HG02981 (cell line): ENCODE measurements around the gene FPGT.
"Not testable (repeated sequence)": the region's sequence is repeated elsewhere in the genome, so short reads cannot be mapped to it uniquely, and the experiment has no call there.

Source experiments
- ATAC-seq: cut with Tn5 transposase; IDR thresholded peaks from one replicate; pipeline ENCODE4 v1.9.1; 2021; ENCODE audit warnings: mild to moderate bottlenecking, moderate library complexity; ENCODE audit not compliant: unreplicated experiment

The FPGT gene

DNA sequence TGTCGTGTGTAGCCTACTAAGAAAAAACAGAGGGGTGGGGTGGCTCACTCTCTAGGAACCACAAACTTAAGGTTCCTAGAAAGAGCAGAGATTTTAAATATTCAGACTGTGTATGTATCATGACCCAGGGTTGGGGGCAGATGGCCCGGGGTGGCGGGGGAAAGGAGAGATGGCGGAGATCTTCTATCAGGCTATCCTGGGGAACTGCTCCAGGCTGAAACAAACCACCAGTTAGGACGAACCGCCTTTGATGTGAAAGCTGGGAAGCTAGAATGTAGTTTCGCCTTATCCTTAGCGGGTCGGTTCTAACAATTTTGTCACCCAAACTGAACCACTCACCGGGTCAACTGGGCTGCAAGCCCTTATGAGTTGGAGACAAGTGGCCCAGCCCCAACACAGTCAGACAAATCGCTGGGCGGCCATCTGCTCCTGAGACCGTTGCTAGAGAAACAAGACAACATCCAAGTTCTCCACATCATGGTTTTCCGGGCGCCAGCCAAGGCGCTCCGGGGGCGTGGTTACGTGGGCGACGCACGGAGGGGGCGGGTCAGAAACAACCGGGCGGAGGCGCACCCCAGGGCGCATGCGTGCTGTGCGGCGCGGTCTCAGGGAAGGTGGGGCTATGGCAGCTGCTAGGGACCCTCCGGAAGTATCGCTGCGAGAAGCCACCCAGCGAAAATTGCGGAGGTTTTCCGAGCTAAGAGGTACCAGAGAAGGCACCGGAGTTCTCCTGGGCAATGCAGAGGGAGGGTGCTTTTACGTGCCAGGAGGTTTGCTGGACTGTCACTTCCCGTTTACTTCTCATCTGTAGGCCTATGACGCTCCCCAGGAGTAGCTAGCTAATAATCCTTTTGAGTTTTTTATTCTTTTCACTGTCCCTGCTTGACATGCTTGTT, at the start of gene FPGT, which contains the start of gene LRRIQ3:
FPGT (plus strand) TSS at position 586 of the 896 bp plus-strand sequence; CDS start at position 623, 37 bp downstream.
LRRIQ3 (minus strand) TSS at position 520 of the 896 bp plus-strand sequence. CDS start 14,492 bp downstream, outside the sequence.
- ATAC-seq = peak; percentile 92

GRCh38 chr1:74160046-74160445, 38.0 kb upstream of the FPGT start:
- no peak for ATAC-seq

- ATAC-seq = no peak
These were observed 36.5 kb upstream of the FPGT start for GRCh38 chr1:74161497-74161896.

DNA sequence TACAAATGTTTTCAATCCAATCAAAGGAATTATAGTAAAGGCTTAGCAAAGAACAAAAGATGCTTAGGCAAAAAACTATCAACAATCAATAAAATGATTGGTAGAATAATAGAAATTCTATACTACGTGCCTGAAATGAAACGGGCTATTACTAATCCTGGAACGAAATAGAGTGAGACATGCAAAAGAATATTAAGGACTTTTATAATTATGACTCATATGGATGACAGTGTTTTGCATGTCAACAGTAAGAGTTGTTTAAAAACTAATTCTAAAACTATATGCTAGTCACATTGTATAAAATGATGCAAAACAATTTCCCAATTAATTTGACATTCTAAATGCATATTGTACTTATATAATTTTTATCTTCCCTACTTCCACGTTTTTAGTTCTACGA, 35.7 kb upstream of the FPGT start:
- ATAC-seq = no peak

- ATAC-seq = not testable (repeated sequence)
These were observed 23.6 kb upstream of the FPGT start for GRCh38 chr1:74174423-74174822.

DNA sequence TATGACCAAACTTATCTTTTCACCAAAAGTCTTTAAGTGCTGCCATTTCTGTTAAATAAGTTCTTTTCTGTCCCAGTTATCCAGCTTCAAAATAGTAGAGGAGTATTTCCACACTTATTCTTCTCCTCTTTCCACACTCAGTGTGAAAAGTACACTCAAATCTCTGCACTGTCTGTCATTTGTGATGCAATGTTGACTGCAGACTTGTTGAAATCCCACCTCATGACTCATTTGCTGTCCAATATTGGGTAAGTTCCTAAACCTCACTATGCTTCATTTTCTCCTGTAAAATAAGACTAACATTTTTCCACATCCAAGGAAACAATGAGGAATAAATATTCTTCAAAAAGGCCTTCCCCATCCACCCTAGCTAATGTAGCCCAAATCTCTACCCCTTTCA, 17.6 kb upstream of the FPGT start:
- ATAC-seq = no peak

DNA sequence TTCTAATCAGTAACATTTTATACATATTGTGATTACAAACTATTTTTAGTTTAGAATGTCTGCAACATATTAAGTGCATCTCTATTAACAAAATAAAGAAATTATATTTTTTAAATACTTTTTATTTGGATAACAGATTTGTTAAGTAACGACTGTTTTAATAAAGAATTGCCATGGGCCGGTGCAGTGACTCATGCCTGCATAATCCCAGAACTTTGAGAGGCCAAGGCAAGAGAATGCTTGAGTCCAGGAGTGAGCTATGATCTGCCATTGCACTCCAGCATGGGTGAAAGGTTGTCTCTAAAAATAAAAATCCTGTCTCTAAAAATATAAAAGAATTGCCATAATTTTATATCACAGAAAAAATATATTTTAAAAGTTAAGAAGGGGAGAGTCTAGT, 4.1 kb upstream of the FPGT start:
- ATAC-seq = no peak

- ATAC-seq = no peak
These were observed 2.7 kb upstream of the FPGT start for GRCh38 chr1:74195339-74195738.

GRCh38 chr1:74197255-74197654, 787 bp upstream of the FPGT start:
- no peak for ATAC-seq

DNA sequence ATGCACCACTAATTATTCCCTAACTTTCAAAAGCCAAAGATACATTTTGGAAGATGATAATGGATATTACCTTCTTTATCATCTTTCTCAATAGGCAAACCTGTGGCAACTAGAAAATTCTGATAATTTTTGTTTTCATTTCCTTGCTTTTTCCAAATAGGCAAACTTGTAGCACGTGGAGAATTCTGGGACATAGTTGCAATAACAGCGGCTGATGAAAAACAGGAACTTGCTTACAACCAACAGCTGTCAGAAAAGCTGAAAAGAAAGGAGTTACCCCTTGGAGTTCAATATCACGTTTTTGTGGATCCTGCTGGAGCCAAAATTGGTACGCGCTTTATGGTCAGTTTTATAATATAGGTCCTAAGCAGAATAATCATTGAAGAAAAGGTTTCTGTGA, 1.5 kb downstream of the FPGT start:
- ATAC-seq = no peak

- no peak for ATAC-seq
These were observed 7.2 kb downstream of the FPGT start for GRCh38 chr1:74205266-74205665.

DNA sequence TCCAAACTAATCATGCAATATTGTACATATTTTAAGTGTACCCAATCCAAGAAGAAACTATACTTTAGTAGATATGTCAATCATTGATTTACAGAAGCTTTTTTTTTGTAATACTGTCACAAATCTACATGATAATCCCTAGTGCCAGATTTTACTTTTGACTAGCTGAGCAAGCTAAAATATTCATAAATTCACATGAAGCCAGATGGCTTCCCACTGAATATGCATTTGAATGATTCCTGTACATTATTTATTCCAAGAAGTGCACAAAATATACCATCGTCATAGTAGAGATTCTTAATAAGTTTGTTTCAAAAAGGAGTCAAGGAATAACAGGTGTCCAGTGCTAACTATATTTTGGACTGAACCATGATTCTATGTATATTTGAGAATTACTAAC, 17.2 kb downstream of the FPGT start:
- ATAC-seq = no peak

GRCh38 chr1:74222701-74223100, 24.7 kb downstream of the FPGT start:
- ATAC-seq = no peak

- no peak for ATAC-seq
These were observed 25.4 kb downstream of the FPGT start for GRCh38 chr1:74223453-74223852.

GRCh38 chr1:74235153-74235552, 37.1 kb downstream of the FPGT start, which contains the start of gene TNNI3K:
Gene TNNI3K, plus strand, starts transcription at chr1:74235387. Its CDS starts 65 bp downstream, at chr1:74235452.
- no peak for ATAC-seq

- ATAC-seq = no peak
These were observed 38.4 kb downstream of the FPGT start for GRCh38 chr1:74236440-74236839.

- ATAC-seq = no peak
These were observed 39.0 kb downstream of the FPGT start for GRCh38 chr1:74237035-74237434.

DNA sequence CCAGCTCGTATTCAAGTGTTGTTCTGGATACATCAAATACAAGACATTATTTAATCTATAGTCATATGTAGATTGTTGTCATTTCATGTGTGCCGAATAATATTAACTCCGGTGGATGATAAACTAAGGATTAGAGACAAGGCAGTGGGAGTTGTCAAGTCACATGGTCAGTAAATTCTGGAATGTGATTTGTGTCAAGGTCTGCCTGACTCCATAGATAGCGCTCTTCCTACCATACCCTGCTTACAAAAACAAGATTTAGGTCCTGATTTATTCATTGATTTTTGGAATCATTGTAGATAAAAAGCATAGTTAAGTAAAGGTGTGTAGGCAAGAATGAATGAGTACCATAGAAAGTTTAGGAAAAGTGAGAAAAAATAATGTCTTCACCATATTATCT, 39.7 kb downstream of the FPGT start:
- ATAC-seq = no peak

- ATAC-seq = no peak
These were observed 47.2 kb downstream of the FPGT start for GRCh38 chr1:74245168-74245772.

DNA sequence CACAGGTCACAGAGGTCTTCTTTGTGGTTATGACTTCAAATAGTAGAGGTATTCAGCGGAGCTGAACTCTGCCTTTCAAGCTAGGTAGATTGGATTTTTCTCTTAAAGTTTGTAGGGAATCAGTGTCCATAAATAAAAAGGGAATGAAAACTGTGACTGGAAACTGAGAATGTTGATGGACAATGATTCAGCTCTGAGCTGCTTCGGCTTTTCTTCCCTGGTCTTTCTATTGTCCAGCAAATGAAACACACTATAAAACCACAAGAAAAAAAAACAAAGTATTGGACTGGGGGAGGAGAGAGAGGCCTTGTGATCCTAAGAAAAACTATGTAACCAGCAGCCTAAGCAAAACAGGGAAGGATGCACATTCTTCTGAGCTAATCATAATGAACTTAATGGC, 48.3 kb downstream of the FPGT start:
- ATAC-seq = no peak

DNA sequence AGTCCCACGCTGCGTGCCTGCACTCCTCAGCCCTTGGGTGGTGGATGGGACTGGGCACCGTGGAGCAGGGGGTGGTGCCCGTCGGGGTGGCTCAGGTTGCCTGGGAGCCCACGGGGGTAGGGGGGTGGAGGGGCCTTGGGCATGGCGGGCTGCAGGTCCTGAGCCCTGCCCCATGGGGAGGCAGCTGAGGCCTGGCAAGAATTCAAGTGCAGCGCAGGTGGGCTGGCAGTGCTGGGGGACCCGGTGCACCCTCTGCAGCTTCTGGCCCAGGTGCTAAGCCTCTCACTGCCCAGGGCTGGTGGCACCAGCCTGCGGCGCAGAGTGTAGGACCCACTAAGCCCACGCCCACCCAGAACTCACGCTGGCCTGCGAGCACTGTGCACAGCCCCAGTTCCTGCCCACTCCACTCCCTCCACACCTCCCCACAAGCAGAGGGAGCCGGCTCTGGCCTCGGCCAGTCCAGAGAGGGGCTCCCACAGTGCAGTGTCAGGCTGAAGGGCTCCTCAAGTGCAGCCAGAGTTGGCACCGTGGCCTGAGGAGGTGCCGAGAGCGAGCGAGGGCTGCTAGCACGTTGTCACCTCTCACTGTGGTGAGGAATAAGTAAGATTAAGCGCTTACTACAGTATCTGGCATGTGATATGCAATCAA, 50.0 kb downstream of the FPGT start:
- no peak for ATAC-seq
